GM18519 (cell line): ENCODE data around the gene GOLGA6L1.
"Not testable (repeated sequence)": the region's sequence is repeated elsewhere in the genome, so short reads cannot be mapped to it uniquely, and the experiment has no call there.

Experiments used
- ATAC-seq: cut with Tn5 transposase; IDR thresholded peaks from one replicate; pipeline ENCODE4 v1.9.1; 2021; ENCODE audit warnings: mild to moderate bottlenecking, moderate library complexity; ENCODE audit not compliant: unreplicated experiment, low FRiP score

Gene GOLGA6L1

GRCh38 chr15:23136722-23137121 lies at the start of gene GOLGA6L1:
TSS of gene GOLGA6L1 (minus strand) at chr15:23136822. CDS start at chr15:23136731, 91 bp downstream.
- ATAC-seq = not testable (repeated sequence)

GRCh38 chr15:23181201-23181600 lies 44.6 kb upstream of the GOLGA6L1 start:
- ATAC-seq = not testable (repeated sequence)

- not testable (repeated sequence) for ATAC-seq
Observed at GRCh38 chr15:23180547-23180927, 43.9 kb upstream of the GOLGA6L1 start.

GRCh38 chr15:23179768-23180546 lies 43.3 kb upstream of the GOLGA6L1 start:
- not testable (repeated sequence) for ATAC-seq

- ATAC-seq = not testable (repeated sequence)
Observed at GRCh38 chr15:23176683-23177082, 40.1 kb upstream of the GOLGA6L1 start.

GRCh38 chr15:23175606-23176005 lies 39.0 kb upstream of the GOLGA6L1 start:
- not testable (repeated sequence) for ATAC-seq

- not testable (repeated sequence) for ATAC-seq
Observed at GRCh38 chr15:23174609-23175140, 38.1 kb upstream of the GOLGA6L1 start.

GRCh38 chr15:23132787-23133186 lies 3.8 kb downstream of the GOLGA6L1 start:
- not testable (repeated sequence) for ATAC-seq

GRCh38 chr15:23118208-23118607 lies 18.4 kb downstream of the GOLGA6L1 start:
- ATAC-seq = no peak

- ATAC-seq = no peak
Observed at GRCh38 chr15:23095796-23096195, 40.8 kb downstream of the GOLGA6L1 start.

- ATAC-seq = no peak
Observed at GRCh38 chr15:23083115-23083514, 53.5 kb downstream of the GOLGA6L1 start.

GRCh38 chr15:23081996-23082737 lies 54.5 kb downstream of the GOLGA6L1 start:
- ATAC-seq = not testable (repeated sequence)

- no peak for ATAC-seq
Observed at GRCh38 chr15:23081271-23081670, 55.4 kb downstream of the GOLGA6L1 start.

- ATAC-seq = no peak
Observed at GRCh38 chr15:23079766-23080165, 56.9 kb downstream of the GOLGA6L1 start.
